ENCODE measurements around the gene KCNA2.
A peak's percentile ranks its signal among the peaks of the same experiment; 100 is the strongest.

KCNA2 gene

DNA sequence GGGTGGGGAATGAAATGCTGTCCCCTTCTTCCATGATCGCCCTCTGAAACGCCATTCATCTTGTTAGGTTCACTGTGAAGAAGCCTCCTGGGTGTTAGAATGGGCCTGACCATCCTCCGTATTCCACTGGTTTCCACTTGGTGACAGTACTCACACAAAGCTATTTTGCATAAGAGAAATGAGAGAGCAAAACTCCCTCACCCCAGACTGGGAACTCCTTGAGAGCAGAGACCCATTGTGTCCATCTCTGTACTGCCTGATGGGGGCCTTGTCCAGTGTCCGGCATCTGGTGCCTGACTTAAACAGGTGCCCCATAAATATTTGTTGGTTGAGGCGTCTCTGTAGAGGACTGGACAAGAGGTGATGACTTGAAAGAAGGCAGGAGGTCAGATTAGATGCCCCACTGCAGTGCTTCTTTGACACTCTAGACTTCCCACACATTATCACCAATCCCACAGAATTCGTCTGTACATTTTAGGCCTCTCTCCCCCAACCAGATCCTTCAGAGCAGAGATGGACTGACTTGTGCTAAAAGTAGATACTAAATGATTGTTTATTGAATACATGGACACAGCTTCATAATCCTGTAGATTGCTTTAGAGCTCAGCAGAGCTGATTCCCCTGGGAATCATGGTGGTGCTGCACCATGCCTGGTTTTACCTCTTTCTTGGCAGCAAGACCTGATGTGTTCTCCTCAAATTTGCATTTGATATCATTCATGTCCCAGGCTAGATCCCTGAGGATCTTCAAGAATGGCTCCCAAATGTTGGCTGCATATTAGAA is 22.4 kb upstream of the KCNA2 start:
- DNase-seq, result no peak

GRCh38 chr1:110627764-110628163 is 21.6 kb upstream of the KCNA2 start:
- no peak for DNase-seq

DNA sequence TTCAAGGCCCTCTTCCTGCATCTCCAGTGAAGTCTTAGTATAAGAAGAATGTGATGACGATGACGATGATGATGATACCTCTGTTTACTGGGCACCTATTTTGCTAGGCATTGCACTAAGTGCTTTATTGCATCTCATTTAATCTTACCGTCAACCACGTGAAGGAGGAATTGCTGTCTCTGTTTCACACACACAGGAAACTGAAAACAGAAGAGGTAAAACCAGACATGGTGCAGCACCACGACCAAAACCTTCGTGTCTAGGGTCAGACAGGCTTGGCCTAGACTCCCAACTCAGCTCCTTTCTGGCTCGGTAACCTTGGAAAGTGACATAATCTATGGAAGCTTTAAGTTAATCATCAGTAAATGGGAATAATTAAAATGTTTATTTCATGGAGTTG is 20.7 kb upstream of the KCNA2 start:
- no peak for DNase-seq

DNA sequence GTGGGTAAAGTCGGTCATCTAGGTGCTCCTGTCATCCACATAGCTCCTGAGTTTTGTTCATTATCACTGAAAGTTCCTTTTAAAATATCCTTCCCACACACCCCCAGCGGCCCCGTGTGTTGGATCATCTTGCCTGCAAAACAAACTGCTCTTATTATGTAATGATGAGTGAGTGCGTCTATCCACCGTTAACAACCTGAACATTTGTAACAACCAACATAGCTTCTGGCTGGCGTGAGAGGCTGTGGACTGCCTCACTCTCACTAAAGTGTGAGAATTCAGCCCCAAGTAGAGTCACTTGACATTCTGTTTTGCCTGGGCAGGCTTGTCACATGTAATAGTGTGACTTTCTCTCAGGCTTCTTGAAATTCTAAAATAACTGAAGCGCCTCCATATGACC is 14.5 kb upstream of the KCNA2 start:
- DNase-seq, result no peak

GRCh38 chr1:110620250-110620615 is 14.1 kb upstream of the KCNA2 start:
- no peak for DNase-seq

GRCh38 chr1:110619412-110620249 is 13.5 kb upstream of the KCNA2 start:
- DNase-seq, result peak; percentile 76

DNA sequence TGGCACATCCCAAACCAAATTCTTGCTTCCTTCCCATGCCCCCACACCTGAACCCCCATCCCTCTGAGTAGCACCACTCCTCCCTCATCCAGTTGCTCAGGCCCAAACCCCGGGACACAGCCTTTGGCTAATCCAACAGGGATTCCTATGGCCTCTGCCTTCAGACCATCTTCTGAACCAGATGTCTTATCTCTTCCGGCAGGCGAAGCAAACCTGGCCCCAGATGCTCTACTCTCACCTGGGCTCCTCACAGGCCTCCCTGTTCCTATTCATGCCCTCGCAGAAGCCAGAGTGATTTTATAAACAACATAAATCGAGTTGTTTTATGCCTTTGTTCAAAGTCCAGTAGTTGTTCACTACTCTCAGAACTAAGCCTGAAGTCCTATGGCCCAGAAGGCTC is 12.5 kb upstream of the KCNA2 start:
- no peak for DNase-seq

DNA sequence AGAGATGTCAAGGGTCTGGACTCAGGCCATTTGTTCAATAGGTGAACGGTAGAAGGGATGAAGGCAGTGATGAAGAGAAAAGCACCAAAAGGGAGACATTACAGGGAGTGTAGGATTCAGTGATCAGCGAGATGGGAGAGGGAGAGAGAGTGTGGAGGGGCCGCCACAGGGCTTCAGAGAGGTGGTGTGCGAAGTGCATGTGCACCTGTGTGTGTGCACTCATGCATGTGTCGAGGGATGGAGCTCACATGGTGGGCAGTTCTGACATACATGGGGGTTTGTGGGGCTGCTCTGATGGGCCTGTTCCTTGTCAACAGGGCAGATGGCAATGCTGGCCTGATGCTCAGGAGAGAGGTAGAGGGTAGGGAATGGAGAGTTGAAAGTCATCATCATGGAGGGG is 11.4 kb upstream of the KCNA2 start:
- DNase-seq, result no peak

- no peak for DNase-seq
These were observed 11.0 kb upstream of the KCNA2 start for GRCh38 chr1:110617116-110617515.

DNA sequence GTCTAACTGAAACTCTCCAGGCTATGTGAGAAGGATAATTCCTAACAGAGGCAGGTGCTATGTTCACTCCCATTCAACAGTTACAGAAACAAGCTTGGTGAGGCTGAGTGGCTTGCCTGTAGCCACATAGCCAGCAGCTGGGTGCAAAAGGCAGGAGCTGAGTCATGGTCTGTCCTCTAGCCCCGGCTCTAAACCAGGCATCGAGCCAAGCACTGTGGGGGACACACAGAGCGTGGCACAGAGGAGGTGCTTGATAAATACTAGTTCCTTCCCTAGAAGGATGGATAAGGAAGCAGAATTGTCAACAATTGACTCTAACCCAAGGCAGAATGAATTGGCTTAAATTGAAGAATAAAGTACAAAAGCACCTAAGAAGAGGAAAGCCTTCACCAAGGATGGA is 10.4 kb upstream of the KCNA2 start:
- peak; percentile 38 for DNase-seq

- peak; percentile 59 for DNase-seq
These were observed 9.5 kb upstream of the KCNA2 start for GRCh38 chr1:110615548-110616130.

DNA sequence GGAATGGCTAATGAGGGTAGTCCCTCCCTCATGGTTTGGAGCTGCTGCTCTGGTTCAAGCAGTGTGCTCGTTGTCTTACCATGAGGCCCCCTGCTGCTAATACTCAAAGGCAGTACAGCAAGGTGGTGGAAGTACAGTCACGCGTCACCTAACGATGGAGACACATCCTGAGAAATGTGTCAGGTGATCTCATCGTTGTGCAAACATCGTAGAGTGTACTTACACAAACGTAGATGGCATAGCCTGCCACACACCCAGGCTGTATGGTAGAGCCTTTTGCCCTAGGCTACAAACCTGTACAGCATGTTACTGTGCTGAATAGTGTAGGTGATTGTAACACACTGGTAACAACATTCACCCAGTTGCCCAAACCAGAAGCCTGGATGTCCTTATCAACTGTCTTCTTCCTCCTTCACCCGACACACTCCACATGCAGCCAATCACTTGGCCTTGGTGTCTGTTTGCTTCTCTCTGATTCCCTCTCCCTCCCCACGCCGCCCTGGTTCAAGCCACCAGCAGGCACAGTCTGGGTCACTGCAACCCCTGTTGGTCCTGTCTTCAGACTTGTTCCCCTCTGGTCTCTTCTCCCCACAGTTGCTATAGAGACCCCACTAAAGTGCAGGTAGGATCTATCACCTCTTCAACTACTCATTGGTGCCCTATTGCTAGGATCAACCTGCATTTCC is 6.0 kb upstream of the KCNA2 start:
- no peak for DNase-seq

- DNase-seq, result no peak
These were observed 4.6 kb upstream of the KCNA2 start for GRCh38 chr1:110610696-110611286.

- no peak for DNase-seq
These were observed 3.9 kb upstream of the KCNA2 start for GRCh38 chr1:110610084-110610483.

DNA sequence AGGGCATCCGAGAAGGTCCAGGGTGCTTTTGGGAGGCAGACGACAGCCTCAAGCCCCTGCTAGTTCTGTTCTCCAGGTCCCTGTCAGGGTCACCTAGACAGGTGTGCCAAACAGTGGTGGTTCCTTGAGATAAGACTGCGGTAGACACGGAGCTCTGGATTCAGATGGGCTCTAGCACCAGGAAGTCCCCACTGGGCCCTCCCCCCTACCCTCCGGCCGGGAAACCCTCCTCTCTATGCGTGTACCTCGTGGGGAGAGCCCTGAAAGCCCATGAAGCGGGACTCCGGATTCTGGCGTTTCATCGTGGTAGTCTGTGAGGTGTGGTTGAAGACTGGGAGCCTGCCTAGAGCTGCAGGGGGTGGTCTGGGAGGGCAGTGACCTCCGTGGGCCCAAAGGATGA is 2.1 kb upstream of the KCNA2 start:
- DNase-seq, result no peak

- no peak for DNase-seq
These were observed 1.5 kb upstream of the KCNA2 start for GRCh38 chr1:110607536-110608230.

DNA sequence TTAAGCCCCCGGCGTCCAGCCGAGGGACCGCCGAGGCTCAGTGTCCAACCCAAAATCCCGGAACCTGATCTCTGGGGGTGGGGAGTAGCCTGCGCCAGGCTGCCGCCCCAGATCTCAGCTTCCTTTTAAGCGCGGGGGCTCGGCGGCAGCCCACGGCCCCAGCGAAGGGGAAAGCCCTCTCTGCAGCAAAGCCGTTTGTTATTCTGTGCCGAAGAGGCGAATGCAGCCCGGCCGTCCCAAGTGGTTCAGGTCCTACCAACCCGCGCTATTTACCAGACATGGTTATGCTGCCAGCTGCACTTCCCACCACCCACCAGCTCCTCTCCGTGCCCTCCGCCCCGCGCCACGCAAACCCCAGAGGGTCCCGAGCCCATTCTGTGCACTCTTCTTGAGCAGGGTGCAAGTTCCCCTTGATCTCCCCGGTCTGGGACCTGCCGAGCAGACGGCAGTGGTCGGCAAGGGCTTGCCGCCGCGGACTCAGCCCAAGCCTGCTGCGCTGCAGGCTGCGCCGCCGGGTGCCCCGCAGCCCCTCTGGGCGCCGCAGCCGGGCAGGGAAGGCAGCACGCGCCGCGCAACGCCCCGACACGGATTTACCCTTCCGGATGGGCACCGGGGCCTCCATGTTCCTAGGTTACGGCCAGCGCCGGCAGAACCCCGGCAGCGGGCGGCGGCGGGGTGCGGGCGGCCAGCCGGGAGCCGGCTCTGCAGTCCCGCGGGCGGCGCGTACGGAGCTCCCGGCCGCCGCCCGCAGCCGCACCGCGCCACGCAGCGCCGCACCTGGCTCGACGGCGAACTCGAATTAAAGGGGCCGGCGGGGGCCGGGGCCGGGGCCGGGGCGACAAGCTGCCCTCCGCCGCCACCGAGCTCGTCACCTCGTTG is 738 bp upstream of the KCNA2 start:
- no peak for DNase-seq

- DNase-seq, result no peak
These were observed 712 bp downstream of the KCNA2 start for GRCh38 chr1:110605446-110605845.

DNA sequence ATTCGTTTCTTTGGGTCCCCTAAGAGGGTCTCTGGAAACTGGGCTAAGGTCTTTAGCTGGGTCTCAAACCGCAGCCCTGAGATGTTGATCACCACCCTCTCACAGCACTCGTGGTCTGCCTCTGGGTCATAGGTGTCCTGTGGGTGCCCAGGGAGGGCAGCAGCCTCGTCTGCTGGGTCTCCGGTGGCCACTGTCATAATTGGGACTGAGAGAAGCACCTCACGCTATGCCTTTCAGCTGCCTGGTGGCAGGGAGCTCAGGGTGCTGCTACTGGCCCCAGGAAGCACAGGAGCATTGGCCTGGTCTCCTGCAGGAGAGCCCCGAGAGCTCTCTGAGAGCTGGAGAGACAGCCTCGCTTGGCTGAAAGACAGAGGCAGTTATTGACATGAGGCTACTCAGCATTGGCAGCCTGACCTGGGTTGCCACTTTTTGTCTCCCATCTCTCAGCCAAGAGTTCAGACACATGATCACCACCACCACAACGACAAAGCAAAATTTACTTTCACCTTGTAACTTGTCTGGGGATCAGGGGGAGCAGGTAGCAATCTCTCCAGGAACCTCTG is 1.5 kb downstream of the KCNA2 start:
- no peak for DNase-seq

DNA sequence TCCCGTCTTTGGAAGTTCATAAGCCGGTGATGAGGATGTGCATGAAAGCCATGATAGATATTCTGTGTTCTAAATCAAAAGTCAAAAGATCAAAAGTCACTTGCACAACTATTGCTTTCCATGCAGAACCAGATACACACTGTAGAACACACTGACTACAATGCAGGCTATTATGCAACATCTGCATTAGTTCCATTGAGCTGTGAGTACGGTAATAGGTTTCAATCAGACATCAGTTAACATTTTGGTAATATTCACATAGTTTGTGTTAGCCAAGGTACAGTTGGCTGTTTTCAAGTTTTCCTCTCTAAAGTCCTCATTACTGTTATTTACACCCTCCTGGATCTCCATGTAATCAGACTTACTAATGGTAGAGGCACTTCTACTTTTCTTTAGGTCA is 3.1 kb downstream of the KCNA2 start:
- no peak for DNase-seq

GRCh38 chr1:110602466-110602865 is 3.7 kb downstream of the KCNA2 start:
- DNase-seq, result no peak

Measured in NCI-H1092 (cell line).